Suprapubic skin (tissue), 4 donors: ENCODE data around the gene NAA60. TPM values are rescaled to one million over a fixed set of nuclear protein-coding genes. Genes with fewer than 3 reads are reported as not detected.

Experiments used
- DNase-seq, 2 donors: peaks; one replicate each; pipeline ENCODE4 v3.0.0-alpha.2; 2019; ENCODE audit warnings: low spot score in 2 of 2
- H3K27ac ChIP-seq: fragments of 200-600 bp; sonication (generic); one replicate; pipeline ENCODE4 v1.5.1; 2019
- H3K27me3 ChIP-seq: fragments of 200-600 bp; sonication (generic); one replicate; pipeline ENCODE4 v1.5.1; 2019
- H3K36me3 ChIP-seq: fragments of 200-600 bp; sonication (generic); one replicate; pipeline ENCODE4 v1.5.1; 2019
- H3K4me1 ChIP-seq: fragments of 200-600 bp; sonication (generic); one replicate; pipeline ENCODE4 v1.5.1; 2019
- H3K4me3 ChIP-seq: fragments of 200-600 bp; sonication (generic); one replicate; pipeline ENCODE4 v1.5.1; 2019; ENCODE audit warnings: mild to moderate bottlenecking
- H3K9me3 ChIP-seq: fragments of 200-600 bp; sonication (generic); one replicate; pipeline ENCODE4 v1.5.1; 2019
- CTCF ChIP-seq, 2 donors: fragments of 200-600 bp in 1 of 2; fragments of 450-650 bp in 1 of 2; sonication (generic) in 1 of 2; IDR thresholded peaks; one replicate each; pipeline ENCODE4 v1.5.1; 2016 to 2019; ENCODE audit warnings: antibody characterized with exemption in 2 of 2, mild to moderate bottlenecking in 1 of 2, moderate library complexity in 1 of 2
- EP300 ChIP-seq: sonication (generic); formaldehyde crosslinking; IDR thresholded peaks from one replicate; pipeline ENCODE4 v1.6.1; 2017; ENCODE audit warnings: antibody characterized with exemption
- POLR2A ChIP-seq, 2 donors: fragments of 450-650 bp; IDR thresholded peaks; one replicate each; pipeline ENCODE4 v1.6.1; 2017; ENCODE audit warnings: antibody characterized with exemption in 2 of 2, mild to moderate bottlenecking in 2 of 2, moderate library complexity in 2 of 2
- POLR2AphosphoS5 ChIP-seq, 3 donors: sonication (generic); formaldehyde crosslinking; IDR thresholded peaks; one replicate each; pipeline ENCODE4 v1.6.1; 2017; ENCODE audit warnings: antibody characterized with exemption in 3 of 3
- WGBS: methylation state at CpG from one replicate; pipeline ENCODE4 v1.1.5; 2018; 5-methylcytosine and 5-hydroxymethylcytosine counted together
- total RNA-seq, 4 donors: library from RNA; depleted of rRNA; stranded (reverse); fragments of >200 nt; gene quantifications; one replicate each; pipeline ENCODE4 v1.1.0, GENCODE V29; 2016

NAA60 gene
- total RNA-seq, 4 donors from 2014 or later: 20.9 to 40.2 (median 26.4) TPM

- H3K4me1 ChIP-seq: no peaks in the 10 kb centered on the region
- TF ChIP-seq POLR2AphosphoS5 (IDR thresholded peaks at IDR 0.05): no peak
- no peak for TF ChIP-seq EP300
- no peak for TF ChIP-seq POLR2A (IDR thresholded peaks at IDR 0.05)
- no peak for TF ChIP-seq CTCF (IDR thresholded peaks at IDR 0.05)
- H3K27me3 ChIP-seq: no peaks in the 10 kb centered on the region
- H3K9me3 ChIP-seq: no peaks in the 10 kb centered on the region
- H3K36me3 ChIP-seq: peaks cover 17% of the 10 kb centered on the region
- DNase-seq: no peak
- no peak overlapping the region for H3K27ac ChIP-seq
- WGBS: 59% methylated on average over 13 of the region's 17 CpGs
- no peak overlapping the region for H3K4me3 ChIP-seq
Measured at GRCh38 chr16:3490911-3491629, 47.6 kb downstream of the NAA60 start.

DNA sequence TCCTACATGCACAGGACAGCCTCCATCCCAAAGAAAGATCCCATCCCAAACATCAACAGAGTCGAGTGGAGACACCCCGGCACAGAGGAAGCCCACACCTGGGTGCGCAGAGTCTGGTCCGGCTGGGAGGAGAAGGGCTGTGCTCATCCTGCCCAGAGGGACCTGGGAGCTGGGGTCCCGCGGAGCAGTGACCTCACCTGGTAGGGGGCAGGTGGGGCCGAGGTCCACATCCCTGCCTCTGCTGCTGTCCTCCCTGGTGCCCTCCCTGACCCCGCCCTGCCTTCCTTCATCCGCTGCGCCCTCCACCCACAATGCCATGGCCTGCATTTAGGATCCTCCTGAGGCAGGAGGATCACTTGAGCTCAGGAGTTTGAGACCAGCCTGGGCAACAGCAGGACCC, 48.9 kb downstream of the NAA60 start:
- Histone ChIP-seq H3K9me3 (no peaks in the 10 kb centered on the region), H3K27me3 (no peaks in the 10 kb centered on the region), H3K4me1 (no peaks in the 10 kb centered on the region), H3K36me3 (peaks cover 8% of the 10 kb centered on the region), H3K27ac (no peak overlapping the region), H3K4me3 (no peak overlapping the region)
- no peak for TF ChIP-seq EP300
- no peak for TF ChIP-seq POLR2AphosphoS5 (IDR thresholded peaks at IDR 0.05)
- no peak for TF ChIP-seq POLR2A (IDR thresholded peaks at IDR 0.05)
- no peak for TF ChIP-seq CTCF (IDR thresholded peaks at IDR 0.05)
- DNase-seq: peak in 1 of 2 donors; percentile 50
- 90% methylated on average over 2 of the region's 10 CpGs for WGBS

DNA sequence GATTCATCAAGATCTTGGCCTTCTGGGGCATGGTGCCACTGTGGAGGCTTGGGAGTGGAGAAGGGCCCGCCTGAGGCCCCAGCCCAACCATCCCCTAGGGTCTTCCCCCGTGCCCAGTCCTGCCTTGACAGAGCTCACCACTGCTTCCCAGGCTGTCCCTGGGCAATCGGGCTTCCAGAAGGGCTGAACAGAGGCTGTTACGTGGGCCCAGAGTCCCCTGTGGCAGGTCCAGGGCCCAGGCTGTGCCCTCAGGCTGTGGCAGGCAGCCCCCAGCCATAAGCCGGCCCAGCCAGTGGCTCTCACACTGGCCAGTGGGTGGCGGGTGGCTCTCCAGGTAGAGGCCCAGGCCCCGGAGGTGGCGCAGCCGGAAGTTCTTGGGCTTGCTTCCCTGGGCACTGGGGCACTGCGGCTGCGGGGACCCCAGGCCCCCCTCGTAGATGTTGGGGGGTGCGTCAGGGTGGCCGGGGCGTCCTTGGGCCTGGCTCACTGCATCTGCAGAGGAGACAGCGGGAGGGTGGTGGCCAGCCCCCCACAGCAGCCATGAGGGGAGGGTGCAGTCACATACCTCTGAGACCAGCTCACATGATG, 51.0 kb downstream of the NAA60 start:
- H3K9me3 ChIP-seq: no peaks in the 10 kb centered on the region
- no peaks in the 10 kb centered on the region for H3K27me3 ChIP-seq
- 98% methylated on average over 5 of the region's 16 CpGs for WGBS
- no peaks in the 10 kb centered on the region for H3K4me1 ChIP-seq
- DNase-seq: peak in 1 of 2 donors; percentile 52
- no peak overlapping the region for H3K4me3 ChIP-seq
- H3K27ac ChIP-seq: no peak overlapping the region
- H3K36me3 ChIP-seq: no peaks in the 10 kb centered on the region
- no peak for TF ChIP-seq POLR2A (IDR thresholded peaks at IDR 0.05)
- no peak for TF ChIP-seq CTCF (IDR thresholded peaks at IDR 0.05)
- no peak for TF ChIP-seq POLR2AphosphoS5 (IDR thresholded peaks at IDR 0.05)
- no peak for TF ChIP-seq EP300

- Histone ChIP-seq H3K27me3 (no peaks in the 10 kb centered on the region), H3K4me1 (no peaks in the 10 kb centered on the region), H3K36me3 (no peaks in the 10 kb centered on the region), H3K27ac (no peak within 1 kb of the TSS), H3K9me3 (no peaks in the 10 kb centered on the region), H3K4me3 (no peak within 1 kb of the TSS)
- TF ChIP-seq POLR2A (IDR thresholded peaks at IDR 0.05) (no peak), POLR2AphosphoS5 (IDR thresholded peaks at IDR 0.05) (no peak), CTCF (IDR thresholded peaks at IDR 0.05) (no peak), EP300 (no peak)
- peak in 1 of 2 donors; percentile 38 for DNase-seq
- WGBS: 97% methylated on average over 3 of the region's 3 CpGs
Measured at GRCh38 chr16:3495176-3495575, 51.7 kb downstream of the NAA60 start, which contains the start of gene C16orf90. Gene C16orf90 (minus strand): TSS chr16:3495489. CDS start chr16:3495421, 68 bp downstream.

DNA sequence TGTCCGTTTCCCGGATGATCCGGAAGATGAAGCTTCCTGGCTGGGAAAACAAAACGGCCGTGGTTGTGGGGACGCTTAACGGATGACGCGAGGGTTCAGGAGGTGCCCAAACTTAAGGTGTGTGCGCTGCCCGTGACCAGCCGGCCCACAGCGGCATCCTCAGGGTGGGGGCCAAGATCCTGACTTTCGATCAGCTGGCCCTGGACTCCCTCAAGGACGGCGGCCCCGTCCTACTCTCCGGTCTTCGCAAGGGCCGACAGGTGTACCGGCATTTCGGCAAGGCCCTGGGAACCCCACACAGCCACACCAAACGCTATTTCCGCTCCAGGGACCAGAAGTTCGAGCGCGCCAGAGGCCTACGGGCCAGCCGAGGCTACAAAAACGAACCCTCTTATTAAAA, 52.9 kb downstream of the NAA60 start:
- peak in 1 of 2 donors; percentile 49 for DNase-seq
- Histone ChIP-seq H3K36me3 (no peaks in the 10 kb centered on the region), H3K4me1 (peaks cover 8% of the 10 kb centered on the region), H3K9me3 (no peaks in the 10 kb centered on the region), H3K4me3 (no peak overlapping the region), H3K27me3 (no peaks in the 10 kb centered on the region), H3K27ac (no peak overlapping the region)
- WGBS: 97% methylated on average over 30 of the region's 30 CpGs
- TF ChIP-seq POLR2A (IDR thresholded peaks at IDR 0.05) (no peak), POLR2AphosphoS5 (IDR thresholded peaks at IDR 0.05) (no peak), CTCF (IDR thresholded peaks at IDR 0.05) (no peak), EP300 (no peak)
